ENCODE measurements around the gene GATA6. TPM values are rescaled to one million over a fixed set of nuclear protein-coding genes. Genes with fewer than 3 reads are reported as not detected.
"Not testable (repeated sequence)": the region's sequence is repeated elsewhere in the genome, so short reads cannot be mapped to it uniquely, and the experiment has no call there.

GATA6 gene
- total RNA-seq, 1 experiment from 2014 or later, result 34.0 TPM

- Histone ChIP-seq H3K9me3 (no peaks in the 10 kb centered on the region), H3K27me3 (no peaks in the 10 kb centered on the region), H3K36me3 (peaks cover 53% of the 10 kb centered on the region), H3K4me3 (no peak overlapping the region)
- DNase-seq, result no peak
Measured at GRCh38 chr18:22188559-22189267, 19.3 kb downstream of the GATA6 start.

- H3K4me3 ChIP-seq, result no peak overlapping the region
- H3K27me3 ChIP-seq, result no peaks in the 10 kb centered on the region
- peaks cover 50% of the 10 kb centered on the region for H3K36me3 ChIP-seq
- no peak for DNase-seq
- H3K9me3 ChIP-seq, result no peaks in the 10 kb centered on the region
Measured at GRCh38 chr18:22189449-22190166, 20.2 kb downstream of the GATA6 start.

GRCh38 chr18:22191346-22191695 lies 21.9 kb downstream of the GATA6 start:
- DNase-seq, result no peak
- no peak overlapping the region for H3K4me3 ChIP-seq

GRCh38 chr18:22191923-22192322 lies 22.5 kb downstream of the GATA6 start:
- Histone ChIP-seq H3K36me3 (peaks cover 42% of the 10 kb centered on the region), H3K27me3 (no peaks in the 10 kb centered on the region), H3K9me3 (no peaks in the 10 kb centered on the region), H3K4me3 (no peak overlapping the region)
- DNase-seq, result no peak

More at GRCh38 chr18:22191346-22191695, 21.9 kb downstream of the GATA6 start:
- Histone ChIP-seq H3K27me3 (no peaks in the 10 kb centered on the region), H3K36me3 (peaks cover 40% of the 10 kb centered on the region), H3K9me3 (no peaks in the 10 kb centered on the region)

GRCh38 chr18:22193466-22193865 lies 24.1 kb downstream of the GATA6 start:
- Histone ChIP-seq H3K36me3 (peaks cover 39% of the 10 kb centered on the region), H3K27me3 (no peaks in the 10 kb centered on the region), H3K9me3 (no peaks in the 10 kb centered on the region), H3K4me3 (no peak overlapping the region)
- DNase-seq, result no peak

GRCh38 chr18:22194151-22194598 lies 24.8 kb downstream of the GATA6 start:
- no peak for DNase-seq
- H3K27me3 ChIP-seq, result no peaks in the 10 kb centered on the region
- no peak overlapping the region for H3K4me3 ChIP-seq
- no peaks in the 10 kb centered on the region for H3K9me3 ChIP-seq
- peaks cover 41% of the 10 kb centered on the region for H3K36me3 ChIP-seq

GRCh38 chr18:22195052-22195451 lies 25.7 kb downstream of the GATA6 start:
- Histone ChIP-seq H3K27me3 (no peaks in the 10 kb centered on the region), H3K4me3 (no peak overlapping the region), H3K9me3 (no peaks in the 10 kb centered on the region), H3K36me3 (peaks cover 37% of the 10 kb centered on the region)
- no peak for DNase-seq

GRCh38 chr18:22196943-22197342 lies 27.6 kb downstream of the GATA6 start:
- not testable (repeated sequence) for DNase-seq, H3K4me3 ChIP-seq, H3K9me3 ChIP-seq, H3K27me3 ChIP-seq
- H3K36me3 ChIP-seq, result peaks cover 43% of the 10 kb centered on the region

- H3K9me3 ChIP-seq, result no peaks in the 10 kb centered on the region
- peaks cover 47% of the 10 kb centered on the region for H3K36me3 ChIP-seq
- no peaks in the 10 kb centered on the region for H3K27me3 ChIP-seq
- no peak for DNase-seq
- no peak overlapping the region for H3K4me3 ChIP-seq
Measured at GRCh38 chr18:22197668-22198067, 28.3 kb downstream of the GATA6 start.

- Histone ChIP-seq H3K27me3 (no peaks in the 10 kb centered on the region), H3K36me3 (peaks cover 50% of the 10 kb centered on the region), H3K9me3 (no peaks in the 10 kb centered on the region), H3K4me3 (no peak overlapping the region)
- peak; percentile 26 for DNase-seq
Measured at GRCh38 chr18:22198163-22198562, 28.8 kb downstream of the GATA6 start.

- Histone ChIP-seq H3K27me3 (no peaks in the 10 kb centered on the region), H3K9me3 (no peaks in the 10 kb centered on the region), H3K36me3 (peaks cover 43% of the 10 kb centered on the region), H3K4me3 (no peak overlapping the region)
- DNase-seq, result no peak
Measured at GRCh38 chr18:22199005-22199404, 29.6 kb downstream of the GATA6 start.

GRCh38 chr18:22200611-22201225 lies 31.3 kb downstream of the GATA6 start:
- Histone ChIP-seq H3K4me3 (no peak overlapping the region), H3K36me3 (peaks cover 41% of the 10 kb centered on the region), H3K9me3 (no peaks in the 10 kb centered on the region), H3K27me3 (no peaks in the 10 kb centered on the region)
- DNase-seq, result no peak

GRCh38 chr18:22203035-22203434 lies 33.6 kb downstream of the GATA6 start:
- Histone ChIP-seq H3K27me3 (no peaks in the 10 kb centered on the region), H3K36me3 (peaks cover 33% of the 10 kb centered on the region), H3K9me3 (no peaks in the 10 kb centered on the region), H3K4me3 (no peak overlapping the region)
- no peak for DNase-seq

GRCh38 chr18:22203536-22204213 lies 34.3 kb downstream of the GATA6 start:
- Histone ChIP-seq H3K9me3 (no peaks in the 10 kb centered on the region), H3K36me3 (peaks cover 30% of the 10 kb centered on the region), H3K4me3 (no peak overlapping the region), H3K27me3 (no peaks in the 10 kb centered on the region)
- no peak for DNase-seq

GRCh38 chr18:22204214-22204536 lies 34.8 kb downstream of the GATA6 start:
- no peaks in the 10 kb centered on the region for H3K9me3 ChIP-seq
- no peak for DNase-seq
- H3K27me3 ChIP-seq, result no peaks in the 10 kb centered on the region
- peaks cover 30% of the 10 kb centered on the region for H3K36me3 ChIP-seq
- no peak overlapping the region for H3K4me3 ChIP-seq

GRCh38 chr18:22204996-22205395 lies 35.6 kb downstream of the GATA6 start:
- no peak for DNase-seq
- no peaks in the 10 kb centered on the region for H3K27me3 ChIP-seq
- H3K4me3 ChIP-seq, result no peak overlapping the region
- peaks cover 29% of the 10 kb centered on the region for H3K36me3 ChIP-seq
- H3K9me3 ChIP-seq, result no peaks in the 10 kb centered on the region

- DNase-seq, result no peak
- Histone ChIP-seq H3K4me3 (no peak overlapping the region), H3K27me3 (no peaks in the 10 kb centered on the region), H3K36me3 (peaks cover 9% of the 10 kb centered on the region), H3K9me3 (no peaks in the 10 kb centered on the region)
Measured at GRCh38 chr18:22207021-22207758, 37.8 kb downstream of the GATA6 start.
